Fibroblast of pulmonary artery (primary cell): ENCODE measurements around the gene SYNGR3.

ENCODE experiments used
- DNase-seq: peaks from one replicate; pipeline ENCODE4 v3.0.0-alpha.2; 2010; ENCODE audit warnings: low read depth
- H3K4me3 ChIP-seq: replicated peaks from 2 replicates; pipeline ENCODE4 v1.5.1; 2011; ENCODE audit warnings: low read depth, mild to moderate bottlenecking, control low read depth, low read length, moderate library complexity
- TF ChIP-seq, protein P1 (sequence below): IDR thresholded peaks from 2 replicates; pipeline ENCODE4 v1.5.1; 2011; ENCODE audit warnings: mild to moderate bottlenecking, control low read depth, low read length, inconsistent platforms; ENCODE audit errors: missing control alignments

The SYNGR3 gene

DNA sequence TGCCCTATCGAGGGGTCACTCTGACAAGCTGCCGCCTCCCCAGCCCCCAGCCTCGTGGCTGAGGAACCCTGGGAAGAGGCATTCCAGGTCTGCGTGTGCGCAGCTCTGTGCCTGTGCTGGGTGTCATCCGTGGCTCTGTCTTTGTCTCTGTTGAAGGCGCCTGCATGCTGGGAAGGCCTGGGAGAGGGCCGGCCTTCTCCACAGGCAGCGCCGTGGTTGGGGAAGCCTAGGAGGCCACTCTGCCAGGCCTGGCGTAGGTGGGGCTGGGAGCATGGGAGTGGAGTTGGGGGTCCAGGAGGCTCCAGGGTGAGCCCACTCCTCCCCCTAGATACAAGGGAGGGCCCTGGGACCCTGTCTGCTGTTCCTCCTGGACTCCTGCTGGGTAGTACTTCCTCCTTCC, 40.3 kb downstream of the SYNGR3 start:
- DNase-seq: no peak
- TF ChIP-seq, protein P1, sequence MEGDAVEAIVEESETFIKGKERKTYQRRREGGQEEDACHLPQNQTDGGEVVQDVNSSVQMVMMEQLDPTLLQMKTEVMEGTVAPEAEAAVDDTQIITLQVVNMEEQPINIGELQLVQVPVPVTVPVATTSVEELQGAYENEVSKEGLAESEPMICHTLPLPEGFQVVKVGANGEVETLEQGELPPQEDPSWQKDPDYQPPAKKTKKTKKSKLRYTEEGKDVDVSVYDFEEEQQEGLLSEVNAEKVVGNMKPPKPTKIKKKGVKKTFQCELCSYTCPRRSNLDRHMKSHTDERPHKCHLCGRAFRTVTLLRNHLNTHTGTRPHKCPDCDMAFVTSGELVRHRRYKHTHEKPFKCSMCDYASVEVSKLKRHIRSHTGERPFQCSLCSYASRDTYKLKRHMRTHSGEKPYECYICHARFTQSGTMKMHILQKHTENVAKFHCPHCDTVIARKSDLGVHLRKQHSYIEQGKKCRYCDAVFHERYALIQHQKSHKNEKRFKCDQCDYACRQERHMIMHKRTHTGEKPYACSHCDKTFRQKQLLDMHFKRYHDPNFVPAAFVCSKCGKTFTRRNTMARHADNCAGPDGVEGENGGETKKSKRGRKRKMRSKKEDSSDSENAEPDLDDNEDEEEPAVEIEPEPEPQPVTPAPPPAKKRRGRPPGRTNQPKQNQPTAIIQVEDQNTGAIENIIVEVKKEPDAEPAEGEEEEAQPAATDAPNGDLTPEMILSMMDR: no peak

DNA sequence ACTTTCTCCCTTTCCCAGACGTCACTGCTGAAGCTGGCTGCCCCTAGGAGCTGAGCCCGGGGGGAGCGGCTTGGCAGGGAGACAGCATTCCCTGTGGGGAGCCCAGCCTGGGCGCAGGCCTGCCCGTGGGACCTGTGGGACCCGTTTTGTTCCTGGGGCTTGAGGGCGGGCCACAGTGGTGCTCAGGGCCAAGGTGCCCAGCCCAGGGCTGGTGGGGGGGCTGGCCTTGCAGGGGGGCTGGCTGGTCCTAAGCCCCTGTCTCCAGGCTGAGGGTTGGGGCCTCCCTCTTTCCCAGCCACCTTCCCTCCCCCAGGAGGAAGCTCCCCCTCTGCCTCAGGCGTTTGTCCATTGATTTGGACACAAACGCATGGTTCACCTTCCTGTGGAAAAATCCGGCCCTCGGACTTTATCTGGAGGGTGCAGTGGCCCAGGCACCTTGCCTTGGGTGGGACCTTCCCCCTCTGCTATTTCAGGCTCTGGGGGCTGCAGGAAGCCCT, 41.4 kb downstream of the SYNGR3 start:
- no peak for DNase-seq
- no peak overlapping the region for H3K4me3 ChIP-seq
- TF ChIP-seq, protein P1: no peak

More for the DNA sequence above, 40.3 kb downstream of the SYNGR3 start:
- no peak overlapping the region for H3K4me3 ChIP-seq

DNA sequence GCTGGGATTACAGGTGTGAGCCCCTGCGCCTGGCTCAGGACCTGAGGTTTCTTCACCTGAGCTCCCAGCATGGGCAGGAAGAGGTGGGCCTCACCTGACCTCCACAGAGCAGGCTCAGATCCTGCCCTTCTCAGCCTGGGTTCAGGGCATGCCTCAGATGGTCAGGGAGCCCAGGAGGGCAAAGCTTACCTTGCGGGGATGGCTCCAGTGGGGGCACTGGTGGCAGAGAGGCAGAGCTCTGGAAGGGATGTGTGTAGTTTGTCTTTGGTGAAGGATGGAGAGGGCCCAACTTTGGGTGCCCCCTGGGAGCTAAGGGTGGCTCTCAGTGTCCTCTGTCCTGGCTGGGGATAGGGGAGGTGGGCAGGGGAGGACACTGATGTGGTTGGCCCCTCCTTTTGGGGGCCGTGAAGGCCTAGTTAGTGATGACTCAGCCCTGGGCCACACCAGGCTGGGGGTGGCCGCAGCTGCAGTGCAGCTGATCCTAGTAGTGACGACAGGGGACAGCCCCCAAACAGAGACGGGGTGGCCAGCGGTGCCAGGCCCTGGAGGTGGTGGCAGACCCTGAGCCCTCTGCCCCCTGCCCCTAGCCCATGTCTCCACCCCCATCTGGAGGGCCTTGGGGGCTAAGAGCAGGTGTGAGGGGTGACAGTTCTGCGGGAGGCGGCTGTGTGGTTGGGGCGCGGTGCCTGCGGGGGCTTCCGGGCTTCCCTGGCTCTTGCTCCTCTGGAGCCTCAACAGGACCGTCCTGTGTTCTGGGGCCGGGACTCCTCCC, 42.7 kb downstream of the SYNGR3 start:
- no peak overlapping the region for H3K4me3 ChIP-seq
- no peak for DNase-seq

DNA sequence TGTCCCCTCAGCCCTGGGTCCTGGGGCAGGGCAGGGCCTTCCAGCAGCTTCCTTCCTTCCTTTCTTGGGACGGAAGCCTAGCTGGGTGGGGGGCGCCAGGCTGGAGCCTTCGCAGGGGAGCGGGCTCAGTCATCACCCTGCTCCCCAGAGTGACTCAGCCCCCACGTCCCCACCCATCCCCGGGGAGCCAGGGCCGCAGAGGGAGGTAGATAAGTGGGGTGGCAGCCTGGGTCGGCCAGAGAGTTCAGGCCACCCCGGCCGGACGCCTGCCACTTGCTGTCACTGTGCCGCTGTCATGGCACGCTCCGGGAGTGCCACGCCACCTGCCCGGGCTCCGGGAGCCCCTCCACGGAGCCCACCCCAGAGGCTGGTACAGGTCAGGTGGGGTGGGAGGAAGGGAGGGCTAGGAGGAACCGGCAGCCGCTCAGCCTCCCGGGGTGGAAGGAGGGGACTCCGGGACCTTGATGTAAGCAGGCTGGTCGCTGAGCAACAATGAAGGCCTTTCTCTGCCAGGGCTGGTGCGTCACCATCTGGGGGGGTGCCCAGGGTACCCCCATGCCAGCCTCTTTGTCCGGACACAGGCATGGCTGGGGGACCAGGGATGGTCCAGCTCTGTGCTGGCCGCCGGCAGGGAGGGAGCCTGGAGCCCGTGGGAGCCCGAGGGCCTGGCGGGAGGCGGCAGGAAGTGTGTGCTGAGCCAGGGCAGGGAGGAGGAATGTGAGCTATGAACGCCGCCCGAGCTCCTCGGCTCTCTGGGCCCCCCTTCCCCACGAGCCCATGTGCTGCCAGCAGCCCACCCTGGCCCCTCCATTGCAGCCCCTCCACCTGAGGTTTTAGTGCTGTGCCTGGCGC, 43.5 kb downstream of the SYNGR3 start:
- peak overlapping the region; percentile 32 for H3K4me3 ChIP-seq
- TF ChIP-seq, protein P1: no peak
- DNase-seq: peak; percentile 66

More for the DNA sequence above, 42.7 kb downstream of the SYNGR3 start:
- TF ChIP-seq, protein P1: no peak

DNA sequence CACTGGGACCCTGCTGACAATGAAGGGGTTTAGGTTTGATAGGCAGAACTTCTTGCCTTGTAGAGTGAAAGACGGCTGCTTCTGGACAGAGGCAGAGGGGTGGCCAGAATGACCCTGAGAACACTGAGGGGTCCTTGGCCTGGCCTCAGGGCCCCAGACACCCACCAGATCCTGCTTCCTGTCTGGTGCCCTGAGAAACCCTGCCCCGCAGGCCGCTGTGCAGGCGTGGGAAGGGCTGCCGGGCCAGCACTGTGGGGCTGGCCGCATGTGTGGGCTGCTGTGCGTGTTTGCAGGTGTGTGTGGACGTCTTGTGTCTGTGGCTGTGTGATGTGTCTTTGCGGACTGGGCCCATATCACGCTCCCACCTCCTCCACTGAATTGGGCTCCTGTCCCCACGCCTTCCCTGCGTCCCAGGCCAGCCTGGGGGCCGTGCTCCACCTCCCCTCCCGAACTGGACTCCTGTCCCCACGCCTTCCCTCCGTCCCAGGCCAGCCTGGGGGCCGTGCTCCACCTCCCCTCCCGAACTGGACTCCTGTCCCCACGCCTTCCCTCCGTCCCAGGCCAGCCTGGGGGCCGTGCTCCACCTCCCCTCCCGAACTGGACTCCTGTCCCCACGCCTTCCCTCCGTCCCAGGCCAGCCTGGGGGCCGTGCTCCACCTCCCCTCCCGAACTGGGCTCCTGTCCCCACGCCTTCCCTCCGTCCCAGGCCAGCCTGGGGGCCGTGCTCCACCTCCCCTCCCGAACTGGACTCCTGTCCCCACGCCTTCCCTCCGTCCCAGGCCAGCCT, 44.3 kb downstream of the SYNGR3 start:
- H3K4me3 ChIP-seq: peak overlapping the region; percentile 32
- peak; percentile 25 for DNase-seq

DNA sequence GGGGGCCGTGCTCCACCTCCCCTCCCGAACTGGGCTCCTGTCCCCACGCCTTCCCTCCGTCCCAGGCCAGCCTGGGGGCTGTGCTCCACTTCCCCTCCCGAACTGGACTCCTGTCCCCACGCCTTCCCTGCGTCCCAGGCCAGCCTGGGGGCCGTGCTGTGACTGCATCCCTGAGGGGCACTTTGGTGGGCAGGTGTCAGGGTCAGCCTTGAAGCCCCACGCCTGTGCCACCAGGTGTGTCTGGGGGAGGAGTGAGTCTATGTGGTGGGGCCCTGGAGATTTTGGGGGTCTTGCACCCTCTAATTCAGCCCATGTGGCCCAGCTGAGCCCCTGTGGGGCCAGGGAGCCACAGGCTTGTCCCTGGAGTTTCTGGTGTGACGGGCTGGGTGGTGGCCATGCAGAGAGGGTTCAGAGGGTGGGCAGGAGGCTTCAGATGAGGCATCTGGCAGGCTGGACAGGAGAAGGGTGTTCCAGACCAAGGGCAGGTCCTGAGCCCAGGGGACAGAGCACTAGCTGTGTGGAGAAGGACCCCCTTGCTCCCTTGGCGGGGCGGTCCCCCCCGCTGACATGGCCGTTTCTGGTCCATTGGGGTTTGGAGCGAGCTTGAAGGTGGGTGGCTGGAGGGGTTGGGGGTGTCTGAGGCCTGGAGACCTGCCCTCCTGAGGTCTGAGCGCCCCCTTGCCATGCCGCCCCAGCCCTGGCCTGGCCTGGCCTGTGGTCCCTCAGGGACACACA, 45.1 kb downstream of the SYNGR3 start:
- DNase-seq: no peak
- H3K4me3 ChIP-seq: no peak overlapping the region
- TF ChIP-seq, protein P1: no peak
